GM10266 (cell line): ENCODE data around the gene SUB1.
A peak's percentile ranks its signal among the peaks of the same experiment; 100 is the strongest.

Source experiments
- DNase-seq: peaks from one replicate; pipeline ENCODE4 v3.0.0; 2012; ENCODE audit errors: extremely low spot score
- TF ChIP-seq, protein P1 (sequence below): IDR thresholded peaks from 2 replicates; pipeline ENCODE4 v1.5.1; 2012; ENCODE audit warnings: mild to moderate bottlenecking, low read depth; ENCODE audit not compliant: control insufficient read depth, insufficient read depth; ENCODE audit errors: missing control alignments

SUB1 gene

GRCh38 chr5:32584646-32585045 lies 711 bp upstream of the SUB1 start:
- TF ChIP-seq, protein P1, sequence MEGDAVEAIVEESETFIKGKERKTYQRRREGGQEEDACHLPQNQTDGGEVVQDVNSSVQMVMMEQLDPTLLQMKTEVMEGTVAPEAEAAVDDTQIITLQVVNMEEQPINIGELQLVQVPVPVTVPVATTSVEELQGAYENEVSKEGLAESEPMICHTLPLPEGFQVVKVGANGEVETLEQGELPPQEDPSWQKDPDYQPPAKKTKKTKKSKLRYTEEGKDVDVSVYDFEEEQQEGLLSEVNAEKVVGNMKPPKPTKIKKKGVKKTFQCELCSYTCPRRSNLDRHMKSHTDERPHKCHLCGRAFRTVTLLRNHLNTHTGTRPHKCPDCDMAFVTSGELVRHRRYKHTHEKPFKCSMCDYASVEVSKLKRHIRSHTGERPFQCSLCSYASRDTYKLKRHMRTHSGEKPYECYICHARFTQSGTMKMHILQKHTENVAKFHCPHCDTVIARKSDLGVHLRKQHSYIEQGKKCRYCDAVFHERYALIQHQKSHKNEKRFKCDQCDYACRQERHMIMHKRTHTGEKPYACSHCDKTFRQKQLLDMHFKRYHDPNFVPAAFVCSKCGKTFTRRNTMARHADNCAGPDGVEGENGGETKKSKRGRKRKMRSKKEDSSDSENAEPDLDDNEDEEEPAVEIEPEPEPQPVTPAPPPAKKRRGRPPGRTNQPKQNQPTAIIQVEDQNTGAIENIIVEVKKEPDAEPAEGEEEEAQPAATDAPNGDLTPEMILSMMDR: no peak
- no peak for DNase-seq

GRCh38 chr5:32585122-32585445 lies 273 bp upstream of the SUB1 start:
- DNase-seq: no peak
- TF ChIP-seq, protein P1: no peak

DNA sequence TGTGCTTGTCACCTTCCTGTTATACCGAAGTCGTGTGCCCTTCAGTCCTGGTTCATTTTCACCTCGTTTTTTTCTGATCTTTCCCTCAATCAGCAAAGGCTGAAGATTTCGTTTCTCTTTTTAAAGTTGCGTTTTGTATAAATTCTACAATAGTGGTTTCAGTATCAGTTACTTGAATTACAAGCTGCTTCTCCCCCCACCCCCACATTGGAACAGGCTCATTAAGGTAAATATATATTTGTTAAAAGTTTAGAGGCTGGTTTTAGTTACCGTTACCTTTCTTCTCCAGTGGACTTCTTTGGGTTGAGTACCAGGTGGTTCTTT lies 881 bp downstream of the SUB1 start:
- DNase-seq: peak; percentile 35
- TF ChIP-seq, protein P1: no peak

- TF ChIP-seq, protein P1: no peak
- no peak for DNase-seq
Measured at GRCh38 chr5:32587067-32587551, 1.8 kb downstream of the SUB1 start.

- DNase-seq: no peak
- TF ChIP-seq, protein P1: no peak
Measured at GRCh38 chr5:32589416-32589815, 4.1 kb downstream of the SUB1 start.

DNA sequence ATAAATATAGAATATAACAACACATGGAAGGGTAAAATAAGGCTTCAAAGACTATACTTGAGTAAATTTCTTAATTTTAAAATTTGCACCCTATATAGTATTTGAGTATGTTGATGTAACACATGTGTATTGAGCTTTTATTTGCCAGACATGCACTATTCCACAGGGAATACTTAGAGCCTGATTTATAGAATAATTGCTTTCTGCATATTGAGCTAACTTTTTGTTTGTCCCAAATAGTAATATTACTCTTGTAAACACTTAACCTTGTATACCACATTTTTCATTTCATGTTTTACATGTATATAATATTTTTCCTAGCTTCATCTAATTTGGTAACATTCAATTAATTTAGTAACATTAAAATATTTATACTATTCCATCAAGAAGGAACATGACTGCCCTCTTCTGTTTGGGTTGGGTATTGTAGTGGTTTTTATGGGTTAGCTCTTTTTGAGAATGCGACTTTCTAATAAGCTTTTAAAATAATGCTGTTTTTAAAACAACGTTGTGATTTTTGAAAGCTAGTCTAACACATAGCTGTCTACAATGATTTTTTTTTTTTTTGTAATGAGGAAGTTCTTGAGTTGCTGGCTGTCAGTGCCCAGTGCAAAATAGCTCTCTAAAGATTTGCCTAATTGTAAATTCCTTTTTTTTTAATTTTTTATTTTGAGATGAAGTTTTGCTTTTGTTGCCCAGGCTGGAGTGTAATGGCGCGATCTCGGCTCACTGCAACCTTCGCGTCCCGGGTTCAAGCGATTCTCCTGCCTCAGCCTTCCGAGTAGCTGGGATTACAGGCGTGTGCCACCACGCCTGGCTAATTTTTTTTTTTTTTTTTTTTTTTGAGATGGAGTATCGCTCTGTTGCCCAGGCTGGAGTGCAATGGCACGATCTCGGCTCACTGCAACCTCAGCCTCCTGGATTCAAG lies 4.8 kb downstream of the SUB1 start:
- TF ChIP-seq, protein P1: peak; percentile 58
- no peak for DNase-seq

- DNase-seq: no peak
- TF ChIP-seq, protein P1: no peak
Measured at GRCh38 chr5:32595118-32595517, 9.8 kb downstream of the SUB1 start.
